Breast epithelium (tissue), 4 donors: ENCODE measurements around the gene DNM1L. TPM values are rescaled to one million over a fixed set of nuclear protein-coding genes. Genes with fewer than 3 reads are reported as not detected.

Experiments used
- DNase-seq, 2 donors: peaks; one replicate each; pipeline ENCODE4 v3.0.0-alpha.2; 2019; ENCODE audit warnings: low spot score in 2 of 2
- H3K27ac ChIP-seq, 2 donors: fragments of 200-600 bp; sonication (generic) in 1 of 2; one replicate each; pipeline ENCODE4 v1.5.1; 2016 to 2019; ENCODE audit warnings: mild to moderate bottlenecking in 1 of 2
- H3K27me3 ChIP-seq, 2 donors: fragments of 200-600 bp; sonication (generic) in 1 of 2; one replicate each; pipeline versions ENCODE4 v1.5.1 to v1.6.0; 2017 to 2019; ENCODE audit warnings: control low read depth in 1 of 2, mild to moderate bottlenecking in 1 of 2
- H3K36me3 ChIP-seq: fragments of 200-600 bp; one replicate; pipeline ENCODE4 v1.5.1; 2019
- H3K4me1 ChIP-seq, 2 donors: fragments of 200-600 bp; sonication (generic); one replicate each; pipeline ENCODE4 v1.5.1; 2016 to 2019; ENCODE audit warnings: control low read depth in 1 of 2
- H3K4me3 ChIP-seq, 3 donors: fragments of 200-600 bp; sonication (generic); 1 replicate in 2 of 3; 2 replicates in 1 of 3; pipeline ENCODE4 v1.5.1; 2016 to 2019; ENCODE audit warnings: mild to moderate bottlenecking in 3 of 3, moderate library complexity in 2 of 3
- H3K9me3 ChIP-seq, 2 donors: fragments of 200-600 bp; sonication (generic) in 1 of 2; one replicate each; pipeline ENCODE4 v1.5.1; 2016 to 2019; ENCODE audit warnings: control low read depth in 1 of 2
- CTCF ChIP-seq, 3 donors: fragments of 450-650 bp; IDR thresholded peaks; one replicate each; pipeline ENCODE4 v1.5.1; 2016 to 2017; ENCODE audit warnings: antibody characterized with exemption in 3 of 3, mild to moderate bottlenecking in 3 of 3, moderate library complexity in 3 of 3
- POLR2A ChIP-seq: fragments of 450-650 bp; IDR thresholded peaks from one replicate; pipeline ENCODE4 v1.6.1; 2016; ENCODE audit warnings: antibody characterized with exemption, mild to moderate bottlenecking, moderate library complexity
- POLR2AphosphoS5 ChIP-seq, 3 donors: sonication (generic); formaldehyde crosslinking; IDR thresholded peaks; one replicate each; pipeline ENCODE4 v1.6.1; 2017; ENCODE audit warnings: antibody characterized with exemption in 3 of 3
- intact Hi-C: fragments of 100-400 bp; cut with DNase I; formaldehyde crosslinking; loops from one replicate; pipeline ENCODE4 v1.15.1; 2023; ENCODE audit warnings: low total_unique reads
- total RNA-seq, 3 donors: library from RNA; depleted of rRNA; stranded (reverse); fragments of >200 nt; gene quantifications; one replicate each; pipeline ENCODE4 v1.1.0, GENCODE V29; 2016

The DNM1L gene
- total RNA-seq, 3 donors from 2014 or later: 46.1 to 84.0 (median 70.8) TPM

- H3K27me3 ChIP-seq: no peaks in the 10 kb centered on the region
- intact Hi-C loops: no loop called here
- H3K4me1 ChIP-seq: no peaks in the 10 kb centered on the region
- TF ChIP-seq POLR2A: no peak
- DNase-seq: no peak
- H3K36me3 ChIP-seq: peaks cover 3% of the 10 kb centered on the region
- H3K9me3 ChIP-seq: no peaks in the 10 kb centered on the region
- H3K27ac ChIP-seq: no peak overlapping the region
- H3K4me3 ChIP-seq: no peak overlapping the region
These were observed 23.8 kb downstream of the DNM1L start for GRCh38 chr12:32702946-32703345.

GRCh38 chr12:32705783-32706182, 26.7 kb downstream of the DNM1L start:
- no peak for DNase-seq
- no peaks in the 10 kb centered on the region for H3K9me3 ChIP-seq
- no peak overlapping the region for H3K4me3 ChIP-seq
- no peaks in the 10 kb centered on the region for H3K4me1 ChIP-seq
- intact Hi-C loops: no loop called here
- no peak overlapping the region for H3K27ac ChIP-seq
- TF ChIP-seq POLR2A: no peak
- TF ChIP-seq CTCF (IDR thresholded peaks at IDR 0.05): no peak
- TF ChIP-seq POLR2AphosphoS5 (IDR thresholded peaks at IDR 0.05): no peak
- H3K27me3 ChIP-seq: no peaks in the 10 kb centered on the region
- peaks cover 3% of the 10 kb centered on the region for H3K36me3 ChIP-seq

- no peaks in the 10 kb centered on the region for H3K4me1 ChIP-seq
- no peaks in the 10 kb centered on the region for H3K9me3 ChIP-seq
- TF ChIP-seq POLR2AphosphoS5 (IDR thresholded peaks at IDR 0.05) (no peak), CTCF (IDR thresholded peaks at IDR 0.05) (no peak), POLR2A (no peak)
These were observed 27.4 kb downstream of the DNM1L start for GRCh38 chr12:32706335-32707024.

GRCh38 chr12:32708926-32709325, 29.8 kb downstream of the DNM1L start:
- Histone ChIP-seq H3K4me1 (no peaks in the 10 kb centered on the region), H3K27ac (no peak overlapping the region), H3K9me3 (no peaks in the 10 kb centered on the region), H3K4me3 (no peak overlapping the region), H3K27me3 (no peaks in the 10 kb centered on the region), H3K36me3 (peaks cover 3% of the 10 kb centered on the region)
- intact Hi-C loops: no loop called here
- DNase-seq: no peak
- TF ChIP-seq CTCF (IDR thresholded peaks at IDR 0.05) (no peak), POLR2A (no peak), POLR2AphosphoS5 (IDR thresholded peaks at IDR 0.05) (no peak)

More at GRCh38 chr12:32706335-32707024, 27.4 kb downstream of the DNM1L start:
- Histone ChIP-seq H3K27me3 (no peaks in the 10 kb centered on the region), H3K36me3 (peaks cover 6% of the 10 kb centered on the region), H3K4me3 (no peak overlapping the region), H3K27ac (no peak overlapping the region)
- no peak for DNase-seq
- intact Hi-C loops: no loop called here

GRCh38 chr12:32714772-32715171, 35.7 kb downstream of the DNM1L start:
- H3K27me3 ChIP-seq: no peaks in the 10 kb centered on the region
- no peak for DNase-seq
- H3K4me3 ChIP-seq: no peak overlapping the region
- TF ChIP-seq CTCF (IDR thresholded peaks at IDR 0.05): no peak
- TF ChIP-seq POLR2A: no peak
- intact Hi-C loops: no loop called here
- peaks cover 3% of the 10 kb centered on the region for H3K36me3 ChIP-seq
- no peaks in the 10 kb centered on the region for H3K4me1 ChIP-seq
- H3K9me3 ChIP-seq: no peaks in the 10 kb centered on the region
- no peak overlapping the region for H3K27ac ChIP-seq
